ENCODE results near the gene HSPD1.

- TF ChIP-seq TEAD1 (CRISPR knock-in tag; IDR thresholded peaks at IDR 0.05) (no peak), ETV6 (CRISPR knock-in tag; IDR thresholded peaks at IDR 0.05) (no peak), FOXJ3 (CRISPR knock-in tag; IDR thresholded peaks at IDR 0.05; ENCODE audit: borderline replicate concordance) (no peak), CTCF (IDR thresholded peaks at IDR 0.05) (no peak)
Observed at GRCh38 chr2:197461057-197461456, 38.6 kb downstream of the HSPD1 start.
